Endothelial cell of umbilical vein (primary cell): ENCODE measurements around the gene SOX30. TPM values are rescaled to one million over a fixed set of nuclear protein-coding genes. Genes with fewer than 3 reads are reported as not detected.
"Not testable (repeated sequence)": the region's sequence is repeated elsewhere in the genome, so short reads cannot be mapped to it uniquely, and the experiment has no call there.

ENCODE experiments used
- Bru-seq: library from RNA; stranded (reverse); fragments of 400-500 nt; gene quantifications from one replicate; lab custom pipeline; 2021; lab: Mats Ljungman, UMichigan
- BruChase-seq, 2 experiments: library from RNA; stranded (reverse); fragments of 400-500 nt; gene quantifications; one replicate each; lab custom pipeline; 2021; lab: Mats Ljungman, UMichigan
- BruUV-seq: library from RNA; stranded (reverse); fragments of 400-500 nt; replicated peaks from 2 replicates; lab custom pipeline; 2021; lab: Mats Ljungman, UMichigan
- CTCF ChIA-PET: fragments of 300-600, 350-600 bp; sonication (Branson Sonifier 250); formaldehyde crosslinking; loops from one replicate; lab custom pipeline; 2021; ENCODE audit warnings: antibody characterized with exemption, inconsistent platforms; lab: Charles Lee
- POLR2A ChIA-PET: fragments of 300-600, 350-600 bp; sonication (Branson Sonifier 250); formaldehyde crosslinking; loops from one replicate; lab custom pipeline; 2021; ENCODE audit warnings: antibody characterized with exemption, inconsistent platforms; lab: Charles Lee
- DNase-seq: peaks from one replicate; pipeline ENCODE4 v3.0.0-alpha.2; 2011; ENCODE audit warnings: low read depth, low spot score
- FAIRE-seq: peaks from 2 replicates; lab custom pipeline; 2011; peaks lifted over from hg19 to GRCh38; lab: Jason Lieb, UNC
- H2AFZ ChIP-seq: 2 replicates; pipeline ENCODE4 v1.6.0; 2012; ENCODE audit warnings: low read depth, low read length, control low read depth, inconsistent platforms
- H3K27ac ChIP-seq: 2 replicates; pipeline ENCODE4 v1.5.1; 2011; ENCODE audit warnings: low read depth, mild to moderate bottlenecking, control low read depth, low read length, moderate library complexity; ENCODE audit not compliant: insufficient read depth
- H3K27me3 ChIP-seq, 2 experiments: 2 replicates each; pipeline versions ENCODE4 v1.6.0 to v1.6.1; 2011; ENCODE audit warnings: low read length in 2 of 2, mixed read lengths in 1 of 2; ENCODE audit not compliant: control insufficient read depth in 2 of 2, insufficient read depth in 2 of 2
- H3K36me3 ChIP-seq, 2 experiments: 2 replicates in 1 of 2; 3 replicates in 1 of 2; pipeline ENCODE4 v1.5.1; 2011; ENCODE audit warnings: low read length in 2 of 2, mild to moderate bottlenecking in 1 of 2, moderate library complexity in 1 of 2; ENCODE audit not compliant: control insufficient read depth in 2 of 2, insufficient read depth in 2 of 2; ENCODE audit errors: extremely low read depth in 1 of 2
- H3K4me1 ChIP-seq: 3 replicates; pipeline ENCODE4 v1.5.1; 2011; ENCODE audit warnings: mild to moderate bottlenecking, low read length; ENCODE audit not compliant: control insufficient read depth, insufficient read depth; ENCODE audit errors: extremely low read depth
- H3K4me2 ChIP-seq: 2 replicates; pipeline ENCODE4 v1.6.1; 2011; ENCODE audit warnings: low read length, control low read depth, mixed read lengths; ENCODE audit not compliant: insufficient read depth
- H3K4me3 ChIP-seq, 3 experiments: fragments of 200-600 bp in 1 of 3; sonication (generic), shearing (Covaris generic) in 1 of 3; replicated peaks in 1 of 3; 2 replicates each; pipeline ENCODE4 v1.5.1; 2011 to 2016; ENCODE audit warnings: control low read depth in 3 of 3, low read length in 3 of 3, mild to moderate bottlenecking in 2 of 3, inconsistent platforms in 1 of 3, low read depth in 1 of 3, moderate library complexity in 1 of 3; ENCODE audit not compliant: insufficient read depth in 1 of 3
- H3K79me2 ChIP-seq: 2 replicates; pipeline ENCODE4 v1.6.0; 2012; ENCODE audit warnings: low read length, inconsistent platforms; ENCODE audit not compliant: control insufficient read depth, insufficient read depth
- H3K9ac ChIP-seq: replicated peaks from 2 replicates; pipeline ENCODE3; 2011; ENCODE audit warnings: low read length, control low read depth; ENCODE audit not compliant: insufficient read depth; ENCODE audit errors: extremely low read depth
- H3K9me1 ChIP-seq: replicated peaks from 3 replicates; pipeline ENCODE4 v1.6.0; 2011; ENCODE audit warnings: mild to moderate bottlenecking, low read length; ENCODE audit not compliant: control insufficient read depth, insufficient read depth; ENCODE audit errors: extremely low read depth
- H3K9me3 ChIP-seq: replicated peaks from 2 replicates; pipeline ENCODE4 v1.5.1; 2012; ENCODE audit warnings: low read length, inconsistent platforms; ENCODE audit not compliant: control insufficient read depth, insufficient read depth
- H4K20me1 ChIP-seq: replicated peaks from 2 replicates; pipeline ENCODE3; 2011; ENCODE audit warnings: mild to moderate bottlenecking, low read length; ENCODE audit not compliant: control insufficient read depth, insufficient read depth; ENCODE audit errors: extremely low read depth
- CTCF ChIP-seq, 2 donors: IDR thresholded peaks; 1 replicate in 1 of 2; 2 replicates in 1 of 2; pipeline ENCODE4 v1.5.1; 2011; ENCODE audit warnings: low read length in 2 of 2, mild to moderate bottlenecking in 2 of 2, moderate library complexity in 2 of 2, control low read depth in 1 of 2, inconsistent platforms in 1 of 2, low read depth in 1 of 2; ENCODE audit not compliant: insufficient read depth in 1 of 2; ENCODE audit errors: extremely low read depth in 1 of 2
- EZH2 ChIP-seq: IDR thresholded peaks from 2 replicates; pipeline ENCODE4 v1.6.1; 2012; ENCODE audit warnings: borderline replicate concordance, low read depth, mild to moderate bottlenecking, moderate library complexity, low read length, inconsistent platforms; ENCODE audit not compliant: severe bottlenecking
- FOS ChIP-seq: IDR thresholded peaks from 2 replicates; pipeline ENCODE4 v1.6.1; 2011; ENCODE audit warnings: mild to moderate bottlenecking, low read length, moderate library complexity, borderline replicate concordance; ENCODE audit not compliant: insufficient read depth
- GATA2 ChIP-seq: IDR thresholded peaks from 2 replicates; pipeline ENCODE4 v1.7.0; 2011; ENCODE audit warnings: low read depth, mild to moderate bottlenecking, moderate library complexity, mixed read lengths, low read length; ENCODE audit not compliant: insufficient read length, insufficient read depth
- JUN ChIP-seq: IDR thresholded peaks from 2 replicates; pipeline ENCODE4 v1.6.1; 2011; ENCODE audit warnings: borderline replicate concordance, low read depth; ENCODE audit not compliant: insufficient read length, insufficient read depth
- MAX ChIP-seq: IDR thresholded peaks from 2 replicates; pipeline ENCODE4 v1.6.1; 2011; ENCODE audit not compliant: insufficient read depth, insufficient read length
- MYC ChIP-seq: IDR thresholded peaks from one replicate; pipeline ENCODE4 v1.6.1; 2011; ENCODE audit warnings: mild to moderate bottlenecking, low read depth, low read length
- POLR2A ChIP-seq: IDR thresholded peaks from 2 replicates; pipeline ENCODE4 v1.6.1; 2012; ENCODE audit warnings: low read depth, mild to moderate bottlenecking, control low read depth, low read length
- POLR2AphosphoS5 ChIP-seq: IDR thresholded peaks from 2 replicates; pipeline ENCODE4 v1.6.1; 2012; ENCODE audit warnings: low read depth, mild to moderate bottlenecking, control low read depth, low read length, moderate library complexity; ENCODE audit not compliant: insufficient read depth
- dilution Hi-C: fragments of 300-500 bp; cut with MboI; formaldehyde crosslinking; loops from one replicate; pipeline ENCODE4 v1.15.0; 2019; ENCODE audit warnings: low sequenced_read_pairs; ENCODE audit not compliant: extremely low pct_ligation_motif_present
- intact Hi-C: fragments of 100-400 bp; cut with micrococcal nuclease; formaldehyde crosslinking; loops from one replicate; pipeline ENCODE4 v1.10.0; 2022
- long read RNA-seq: library from polyadenylated mRNA; stranded (forward); transcript quantifications from one replicate; pipeline ENCODE4 v2.0.0, GENCODE V29; 2021
- polyA minus RNA-seq, 3 experiments: library from RNA; depleted of rRNA, polyadenylated mRNA; stranded (reverse); fragments of >200 nt; gene quantifications; 1 replicate in 1 of 3; 2 replicates in 2 of 3; pipeline ENCODE4 v1.2.3, GENCODE V29; 2011
- polyA plus RNA-seq, 4 experiments: library from polyadenylated mRNA; depleted of rRNA in 3 of 4; stranded (reverse) in 3 of 4; unstranded in 1 of 4; fragments of >200 nt; gene quantifications; 2 replicates each; pipeline versions ENCODE4 v1.2.1 to v1.2.3, GENCODE V29; 2011 to 2012; ENCODE audit warnings: missing spikeins in 1 of 4
- total RNA-seq: library from RNA; stranded (reverse); gene quantifications from 2 replicates; pipeline ENCODE4 v1.2.3, GENCODE V29; 2021

SOX30 gene
- total RNA-seq (not detected in 2 replicates), polyA plus RNA-seq (not detected in 2 replicates), polyA minus RNA-seq (not detected in 2 replicates), Bru-seq, nascent RNA (percentile 30 among the genes with signal in this experiment), BruChase-seq, experiment 1, labeled RNA remaining after a 6-hour chase (percentile 1 among the genes with signal in this experiment), BruChase-seq, experiment 2, labeled RNA remaining after a 2-hour chase (percentile 6 among the genes with signal in this experiment)
- polyA plus RNA-seq (2011; cell fraction: cytosol; rRNA removed) = not detected in 2 replicates
- polyA plus RNA-seq (2011; cell fraction: nucleus; rRNA removed) = not detected in 2 replicates
- polyA plus RNA-seq (2012) = 0.05 and 0.08 TPM in 2 replicates
- not detected for polyA minus RNA-seq (2011; cell fraction: cytosol; rRNA and poly(A)+ RNA removed)
- not detected in 2 replicates for polyA minus RNA-seq (2011; cell fraction: nucleus; rRNA and poly(A)+ RNA removed)
- long read RNA-seq = 0 reads

GRCh38 chr5:157652377-157652692 lies at the start of gene SOX30:
Gene SOX30 (minus strand): TSS chr5:157652438. CDS start chr5:157652078, 360 bp downstream.
- Histone ChIP-seq H2AFZ (peak within 1 kb of the TSS; percentile 97), H3K36me3 (no peaks in the 10 kb centered on the region), H3K4me1 (no peaks in the 10 kb centered on the region), H3K9me1 (no peaks in the 10 kb centered on the region), H3K27ac (no peak within 1 kb of the TSS), H3K79me2 (no peaks in the 10 kb centered on the region), H3K27me3 (no peaks in the 10 kb centered on the region), H3K4me3 (peak within 1 kb of the TSS in 2 of 3 experiments; percentile 22 to 38), H3K9me3 (no peaks in the 10 kb centered on the region), H3K4me2 (peak within 1 kb of the TSS; percentile 43), H3K9ac (no peak within 1 kb of the TSS), H4K20me1 (no peaks in the 10 kb centered on the region)
- DNase-seq (no peak), FAIRE-seq (no peak)
- intact Hi-C loops = loop anchor here (5.0 kb wide), 1 partner anchor 140 kb away; no protein-coding TSS in a partner anchor
- ChIA-PET CTCF (interaction anchor here (1.2 kb wide), 1 partner anchor 17 kb away, joined by 4 read pairs; no protein-coding TSS in a partner anchor), POLR2A (no interaction called here)
- no peak for TF ChIP-seq GATA2
- no peak for TF ChIP-seq CTCF (IDR thresholded peaks at IDR 0.05; ENCODE audit: extremely low read depth in 1 of 2, insufficient read depth in 1 of 2, low read depth in 1 of 2, low read length in 2 of 2)
- no peak for TF ChIP-seq EZH2
- TF ChIP-seq POLR2A = no peak
- TF ChIP-seq POLR2AphosphoS5 = no peak
- TF ChIP-seq MAX = no peak
- no peak for TF ChIP-seq FOS
- TF ChIP-seq JUN = no peak
- no peak for TF ChIP-seq MYC
- dilution Hi-C loops = no loop called here
- BruUV-seq = no TSS peak

- FAIRE-seq, DNase-seq, H3K79me2 ChIP-seq, H2AFZ ChIP-seq, H4K20me1 ChIP-seq, H3K9me3 ChIP-seq, intact Hi-C loops, CTCF ChIA-PET, H3K4me1 ChIP-seq, H3K4me3 ChIP-seq, POLR2A ChIA-PET, dilution Hi-C loops, H3K9ac ChIP-seq, H3K27ac ChIP-seq, H3K27me3 ChIP-seq, H3K4me2 ChIP-seq, BruUV-seq, H3K36me3 ChIP-seq, H3K9me1 ChIP-seq: not testable (repeated sequence)
Measured at GRCh38 chr5:157698674-157699073, 46.4 kb upstream of the SOX30 start.
